ENCODE measurements around the gene SP140.

The SP140 gene

DNA sequence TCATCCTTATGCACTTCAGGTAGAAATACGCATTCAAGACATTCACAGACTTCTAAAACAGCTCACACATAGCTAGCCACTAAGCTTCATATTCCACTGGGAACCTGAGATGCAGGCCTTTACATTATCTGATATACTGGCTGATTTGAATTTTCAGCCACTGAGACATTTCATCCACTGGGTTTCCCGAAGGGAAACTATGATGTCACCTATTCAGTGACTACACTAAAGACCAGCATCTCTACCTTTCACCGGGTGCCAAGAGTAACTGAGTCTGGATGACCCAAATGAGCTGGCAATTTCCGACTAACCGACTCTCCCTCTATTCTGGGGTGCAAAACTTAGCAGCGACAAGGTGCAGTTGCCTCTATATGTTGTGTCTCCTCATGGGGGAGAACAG is 69.7 kb downstream of the SP140 start:
- DNase-seq (ENCODE audit: extremely low read depth, insufficient read length), result no peak
- H3K4me3 ChIP-seq (replicated peaks; ENCODE audit: low read depth, low read length), result no peak overlapping the region
- no peaks in the 10 kb centered on the region for H3K27me3 ChIP-seq (replicated peaks; ENCODE audit: control insufficient read depth, insufficient read depth, low read length)
- TF ChIP-seq, protein P1, sequence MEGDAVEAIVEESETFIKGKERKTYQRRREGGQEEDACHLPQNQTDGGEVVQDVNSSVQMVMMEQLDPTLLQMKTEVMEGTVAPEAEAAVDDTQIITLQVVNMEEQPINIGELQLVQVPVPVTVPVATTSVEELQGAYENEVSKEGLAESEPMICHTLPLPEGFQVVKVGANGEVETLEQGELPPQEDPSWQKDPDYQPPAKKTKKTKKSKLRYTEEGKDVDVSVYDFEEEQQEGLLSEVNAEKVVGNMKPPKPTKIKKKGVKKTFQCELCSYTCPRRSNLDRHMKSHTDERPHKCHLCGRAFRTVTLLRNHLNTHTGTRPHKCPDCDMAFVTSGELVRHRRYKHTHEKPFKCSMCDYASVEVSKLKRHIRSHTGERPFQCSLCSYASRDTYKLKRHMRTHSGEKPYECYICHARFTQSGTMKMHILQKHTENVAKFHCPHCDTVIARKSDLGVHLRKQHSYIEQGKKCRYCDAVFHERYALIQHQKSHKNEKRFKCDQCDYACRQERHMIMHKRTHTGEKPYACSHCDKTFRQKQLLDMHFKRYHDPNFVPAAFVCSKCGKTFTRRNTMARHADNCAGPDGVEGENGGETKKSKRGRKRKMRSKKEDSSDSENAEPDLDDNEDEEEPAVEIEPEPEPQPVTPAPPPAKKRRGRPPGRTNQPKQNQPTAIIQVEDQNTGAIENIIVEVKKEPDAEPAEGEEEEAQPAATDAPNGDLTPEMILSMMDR (IDR thresholded peaks at IDR 0.05; ENCODE audit: insufficient read depth, low read length, poor library complexity, severe bottlenecking), result no peak
- H3K36me3 ChIP-seq (ENCODE audit: control insufficient read depth, insufficient read depth, low read length), result peaks cover 22% of the 10 kb centered on the region

DNA sequence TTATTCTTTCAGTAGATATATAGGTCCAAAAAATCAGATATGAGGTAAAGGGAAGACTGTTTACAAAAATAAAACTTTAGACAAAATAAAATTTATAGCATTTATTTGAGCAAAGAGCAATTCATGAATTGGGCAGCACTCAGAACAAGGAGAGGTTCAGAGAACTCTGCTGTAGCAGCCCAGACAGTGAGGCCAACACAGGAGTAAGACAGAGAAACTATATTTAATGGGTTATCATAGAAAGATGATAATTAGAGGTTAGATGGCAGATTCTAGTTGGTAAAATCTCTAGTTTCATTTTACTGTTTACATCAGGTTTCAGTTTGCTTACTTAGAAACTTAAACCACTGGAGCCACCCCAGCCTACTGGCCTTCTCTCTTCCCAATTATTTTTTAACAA is 71.4 kb downstream of the SP140 start:
- H3K36me3 ChIP-seq (ENCODE audit: control insufficient read depth, insufficient read depth, low read length), result peaks cover 23% of the 10 kb centered on the region
- TF ChIP-seq, protein P1 (IDR thresholded peaks at IDR 0.05; ENCODE audit: insufficient read depth, low read length, poor library complexity, severe bottlenecking), result no peak

DNA sequence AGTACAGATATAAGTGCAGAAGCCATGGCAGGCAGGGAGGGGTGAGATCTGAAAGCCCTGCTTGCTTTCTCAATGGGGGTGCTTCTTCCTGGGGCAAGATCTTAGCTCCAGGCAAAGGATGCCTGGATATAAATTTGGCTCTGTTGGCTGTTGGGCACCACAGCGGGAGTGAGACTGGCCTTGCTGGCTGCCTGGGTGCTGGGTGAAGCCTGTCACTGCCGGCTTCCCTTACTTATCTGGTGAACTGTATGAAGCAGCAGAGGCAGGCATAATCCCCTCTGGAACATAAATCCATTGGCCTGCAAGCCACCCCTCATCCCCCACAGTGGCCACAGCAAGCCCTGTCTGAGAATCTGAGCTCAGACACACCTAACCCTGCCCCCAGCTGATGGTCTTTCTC is 74.1 kb downstream of the SP140 start:
- TF ChIP-seq, protein P1 (IDR thresholded peaks at IDR 0.05; ENCODE audit: insufficient read depth, low read length, poor library complexity, severe bottlenecking), result no peak
- H3K36me3 ChIP-seq (ENCODE audit: control insufficient read depth, insufficient read depth, low read length), result peaks cover 19% of the 10 kb centered on the region
- no peak for DNase-seq (ENCODE audit: extremely low read depth, insufficient read length)

More for the DNA sequence above, 71.4 kb downstream of the SP140 start:
- no peak for DNase-seq (ENCODE audit: extremely low read depth, insufficient read length)
- Histone ChIP-seq H3K27me3 (replicated peaks; ENCODE audit: control insufficient read depth, insufficient read depth, low read length) (no peaks in the 10 kb centered on the region), H3K4me3 (replicated peaks; ENCODE audit: low read depth, low read length) (no peak overlapping the region)

DNA sequence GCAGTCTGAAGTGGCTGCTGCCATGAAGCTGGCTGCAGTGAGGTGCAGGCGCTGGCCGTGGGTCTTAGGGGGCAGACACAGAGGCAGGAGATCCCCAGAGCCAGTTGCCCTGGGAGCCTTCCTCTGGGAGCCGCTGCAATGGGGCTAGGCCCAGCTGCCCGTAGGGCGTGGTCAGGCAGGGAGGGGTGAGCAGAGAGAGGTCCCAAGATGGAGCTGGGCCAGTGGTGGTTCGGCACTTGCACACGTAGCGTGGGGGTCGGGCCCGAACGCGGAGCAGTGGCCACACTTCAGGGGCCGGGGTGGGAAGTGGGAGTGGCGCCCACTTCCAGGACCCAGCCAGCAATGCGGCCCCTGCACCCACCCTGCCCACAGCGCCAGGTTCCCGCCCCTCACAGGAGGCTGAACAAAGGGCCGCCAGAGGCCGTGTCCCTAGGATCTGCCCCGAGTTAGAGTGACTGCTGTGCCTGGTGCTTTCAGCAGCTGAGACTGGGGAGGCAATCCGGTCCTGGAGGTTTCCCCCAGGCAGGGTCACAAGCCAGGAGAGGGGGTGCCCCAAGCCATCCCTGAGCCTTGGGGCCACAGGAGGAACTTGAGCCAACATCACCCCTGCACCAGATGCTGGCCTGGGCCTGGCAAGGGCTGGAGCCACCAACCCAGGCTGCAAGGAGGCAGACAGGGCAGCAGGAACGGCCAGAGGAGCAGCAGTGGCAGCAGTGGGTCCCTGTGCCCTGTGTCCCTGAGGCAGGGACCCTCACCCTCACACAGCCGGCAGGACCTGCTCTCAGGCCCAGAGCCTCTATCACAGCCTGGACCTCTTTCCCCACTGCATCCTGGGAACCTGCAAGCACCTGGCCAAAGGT is 80.1 kb downstream of the SP140 start:
- DNase-seq (ENCODE audit: extremely low read depth, insufficient read length), result no peak
- TF ChIP-seq, protein P1 (IDR thresholded peaks at IDR 0.05; ENCODE audit: insufficient read depth, low read length, poor library complexity, severe bottlenecking), result no peak
- H3K36me3 ChIP-seq (ENCODE audit: control insufficient read depth, insufficient read depth, low read length), result peaks cover 17% of the 10 kb centered on the region
- H3K4me3 ChIP-seq (replicated peaks; ENCODE audit: low read depth, low read length), result no peak overlapping the region
- no peaks in the 10 kb centered on the region for H3K27me3 ChIP-seq (replicated peaks; ENCODE audit: control insufficient read depth, insufficient read depth, low read length)

More for the DNA sequence above, 74.1 kb downstream of the SP140 start:
- Histone ChIP-seq H3K27me3 (replicated peaks; ENCODE audit: control insufficient read depth, insufficient read depth, low read length) (no peaks in the 10 kb centered on the region), H3K4me3 (replicated peaks; ENCODE audit: low read depth, low read length) (no peak overlapping the region)

DNA sequence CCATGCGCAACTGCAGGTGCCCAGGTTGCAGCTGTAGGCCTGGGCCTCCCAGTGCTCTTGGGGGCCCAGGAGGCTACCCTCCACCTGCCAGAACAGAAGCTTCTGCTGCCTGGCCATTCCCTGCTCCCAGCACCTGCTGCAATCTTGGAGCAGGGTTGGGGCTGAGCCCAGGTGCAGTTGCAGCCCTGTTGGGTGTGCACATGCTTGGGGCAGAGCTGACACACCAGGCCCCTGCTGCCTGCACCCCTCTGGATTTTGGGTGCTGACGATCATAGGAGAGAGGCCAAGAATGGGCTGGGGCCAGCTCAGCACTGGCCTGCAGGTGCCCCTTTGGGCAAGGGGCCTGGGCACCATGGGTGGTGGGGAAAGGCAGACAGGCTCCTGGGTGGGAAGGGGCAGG is 80.9 kb downstream of the SP140 start:
- Histone ChIP-seq H3K4me3 (replicated peaks; ENCODE audit: low read depth, low read length) (no peak overlapping the region), H3K27me3 (replicated peaks; ENCODE audit: control insufficient read depth, insufficient read depth, low read length) (no peaks in the 10 kb centered on the region), H3K36me3 (ENCODE audit: control insufficient read depth, insufficient read depth, low read length) (peaks cover 17% of the 10 kb centered on the region)
- DNase-seq (ENCODE audit: extremely low read depth, insufficient read length), result no peak
- TF ChIP-seq, protein P1 (IDR thresholded peaks at IDR 0.05; ENCODE audit: insufficient read depth, low read length, poor library complexity, severe bottlenecking), result no peak

Measured in GM06990 (cell line).